A673 (cell line): ENCODE results near the gene CACHD1.

Experiments used
- CTCF ChIP-seq: fragments of 300-800, 200-600 bp; sonication (generic); conservative IDR thresholded peaks from 2 replicates; pipeline ENCODE4 v1.5.1; 2017; ENCODE audit warnings: low read depth, mild to moderate bottlenecking, antibody characterized with exemption, low read length, moderate library complexity, mixed read lengths
- EZH2 ChIP-seq: fragments of 200-600 bp; sonication (generic); IDR thresholded peaks from 2 replicates; pipeline ENCODE4 v1.6.1; 2017; ENCODE audit warnings: borderline replicate concordance, low read depth, mild to moderate bottlenecking, mixed read lengths, antibody characterized with exemption, low read length; ENCODE audit not compliant: poor library complexity, severe bottlenecking

GRCh38 chr1:64701071-64701470 lies 231.1 kb downstream of the CACHD1 start:
- TF ChIP-seq CTCF = no peak
- TF ChIP-seq EZH2 = no peak
